GM21529 (cell line): ENCODE data around the gene TBC1D22B.

ENCODE experiments used
- ATAC-seq: cut with Tn5 transposase; IDR thresholded peaks from one replicate; pipeline ENCODE4 v1.9.1; 2021; ENCODE audit not compliant: unreplicated experiment

TBC1D22B gene

DNA sequence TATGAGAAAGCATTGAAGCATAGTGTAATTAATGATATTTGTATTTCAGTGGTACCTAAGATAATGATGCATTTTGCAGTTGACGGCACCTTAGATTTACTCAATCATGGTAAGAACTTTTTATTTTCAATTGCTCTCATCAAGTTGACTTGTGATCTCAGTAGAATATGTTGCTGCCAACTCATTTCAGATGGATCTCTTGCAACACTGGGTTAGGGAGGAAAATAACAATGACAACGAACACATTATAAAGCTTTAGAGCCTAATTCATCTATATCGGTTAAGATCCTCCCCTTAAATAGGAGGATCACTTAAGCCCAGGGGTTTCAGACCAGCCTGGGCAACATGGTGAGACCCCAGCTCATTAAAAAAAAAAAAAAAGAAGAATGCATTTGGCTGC lies 18.0 kb upstream of the TBC1D22B start:
- no peak for ATAC-seq

DNA sequence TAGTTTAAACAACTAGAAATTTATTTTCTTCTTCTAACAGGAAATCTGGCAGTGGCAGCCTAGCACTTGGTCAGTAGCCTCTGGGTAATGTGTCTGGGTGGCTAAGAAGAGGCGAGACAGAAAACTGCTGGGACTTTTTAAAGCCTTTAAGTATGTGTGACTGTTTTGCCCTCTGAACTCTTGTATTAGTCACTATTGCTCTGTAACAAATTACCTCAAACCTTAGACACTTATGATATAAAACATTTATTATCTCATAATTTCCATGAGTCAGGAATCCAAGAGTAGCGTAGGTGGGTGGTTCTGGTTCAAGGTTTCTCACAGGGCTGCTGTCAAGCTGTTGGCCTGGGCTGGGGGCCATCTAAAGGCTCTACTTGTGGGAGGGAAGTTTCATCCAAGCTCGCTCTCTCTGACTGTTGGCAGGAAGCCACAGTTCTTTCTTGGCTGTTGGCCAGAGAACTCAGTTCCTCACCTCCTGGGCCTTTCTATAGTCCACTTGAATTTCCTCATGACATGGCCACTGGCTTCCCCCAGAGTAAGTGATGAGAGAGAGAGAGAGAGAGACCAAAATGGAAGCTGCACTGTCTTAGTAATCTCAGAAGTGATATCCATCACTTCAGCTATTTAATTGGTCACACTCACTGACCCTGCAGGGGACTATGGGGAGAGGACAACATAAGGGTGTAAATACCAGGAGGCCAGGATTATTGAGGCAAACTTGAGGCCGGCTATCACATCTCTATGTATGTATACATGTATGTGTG lies 17.4 kb upstream of the TBC1D22B start:
- ATAC-seq: peak; percentile 65

DNA sequence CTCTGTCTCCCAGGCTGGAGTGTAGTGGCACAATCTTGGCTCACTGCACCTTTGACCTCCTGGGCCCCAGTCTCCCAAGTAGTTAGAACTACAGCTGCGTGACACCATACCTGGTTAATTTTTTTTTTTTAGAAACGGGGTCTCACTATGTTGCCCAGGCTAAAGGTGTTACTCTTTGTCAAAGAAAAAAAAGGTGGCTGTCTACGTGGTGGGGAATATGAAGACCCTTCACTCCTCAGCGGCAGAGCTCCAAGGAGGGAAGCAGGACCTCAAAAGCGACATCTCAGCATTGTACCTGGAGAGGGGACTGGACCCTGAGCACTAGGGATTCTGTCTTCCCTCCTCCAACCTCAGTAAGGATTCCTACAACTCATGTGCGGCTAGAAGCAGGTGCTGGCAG lies 16.4 kb upstream of the TBC1D22B start:
- no peak for ATAC-seq

DNA sequence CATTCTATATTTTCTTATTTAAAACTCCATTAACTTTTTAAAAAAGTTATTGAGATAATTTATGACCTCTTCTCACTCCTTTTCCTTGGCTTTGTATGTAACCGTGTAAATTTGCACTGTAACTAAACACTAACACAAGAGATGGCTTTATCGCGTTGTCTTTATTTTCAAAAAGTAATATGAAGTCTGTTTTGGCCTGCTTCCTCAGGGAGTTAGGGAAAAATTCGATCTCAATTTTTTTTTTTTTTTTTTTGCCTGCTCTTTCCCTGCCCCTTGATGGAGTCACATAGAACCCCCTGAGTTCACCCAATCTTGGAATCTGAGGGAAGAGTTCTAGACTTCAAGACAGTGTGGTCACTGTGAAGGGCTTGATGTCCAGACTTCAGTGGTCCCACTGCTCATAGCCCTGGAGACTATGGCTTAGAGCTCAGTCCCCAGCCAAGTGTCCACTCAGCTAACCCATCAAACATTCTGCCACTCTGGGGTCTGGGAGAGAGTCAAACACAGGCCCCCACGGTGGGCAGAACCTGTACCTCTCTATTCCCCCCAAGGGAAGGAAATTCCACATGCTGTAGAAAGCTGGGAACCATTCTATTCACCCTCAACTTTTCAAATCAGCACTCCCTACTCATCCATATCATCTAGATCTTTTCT lies 15.7 kb upstream of the TBC1D22B start:
- ATAC-seq: no peak

DNA sequence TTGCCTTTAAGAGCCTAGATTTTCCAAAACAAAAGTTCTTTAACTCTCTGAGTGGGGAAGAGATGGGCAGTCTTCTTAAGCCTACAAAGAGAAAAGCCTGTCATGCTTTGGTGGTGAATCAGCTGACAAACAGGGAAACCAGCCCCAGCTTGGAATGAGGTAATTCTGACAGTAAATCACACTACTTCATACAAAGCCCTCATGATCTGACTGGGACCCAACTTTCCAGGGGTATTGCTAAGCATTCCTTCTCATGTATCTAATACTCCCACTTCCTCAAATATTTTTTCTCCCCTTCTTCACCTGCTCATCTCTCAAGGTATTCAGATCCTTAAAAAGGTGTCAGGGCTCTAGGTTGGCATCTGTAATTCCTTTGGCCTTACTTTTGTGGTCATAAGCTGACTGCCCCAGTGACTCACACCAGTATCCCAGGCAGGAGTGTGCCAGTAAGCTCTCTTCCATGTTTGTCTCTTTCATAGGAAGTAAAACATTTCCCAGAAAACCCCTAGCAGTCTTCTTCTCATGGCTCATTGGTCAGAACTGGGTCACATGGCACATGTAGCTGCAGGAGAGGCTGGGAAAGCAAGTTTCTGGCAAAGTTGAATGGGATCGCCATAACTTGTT lies 15.0 kb upstream of the TBC1D22B start:
- ATAC-seq: no peak

DNA sequence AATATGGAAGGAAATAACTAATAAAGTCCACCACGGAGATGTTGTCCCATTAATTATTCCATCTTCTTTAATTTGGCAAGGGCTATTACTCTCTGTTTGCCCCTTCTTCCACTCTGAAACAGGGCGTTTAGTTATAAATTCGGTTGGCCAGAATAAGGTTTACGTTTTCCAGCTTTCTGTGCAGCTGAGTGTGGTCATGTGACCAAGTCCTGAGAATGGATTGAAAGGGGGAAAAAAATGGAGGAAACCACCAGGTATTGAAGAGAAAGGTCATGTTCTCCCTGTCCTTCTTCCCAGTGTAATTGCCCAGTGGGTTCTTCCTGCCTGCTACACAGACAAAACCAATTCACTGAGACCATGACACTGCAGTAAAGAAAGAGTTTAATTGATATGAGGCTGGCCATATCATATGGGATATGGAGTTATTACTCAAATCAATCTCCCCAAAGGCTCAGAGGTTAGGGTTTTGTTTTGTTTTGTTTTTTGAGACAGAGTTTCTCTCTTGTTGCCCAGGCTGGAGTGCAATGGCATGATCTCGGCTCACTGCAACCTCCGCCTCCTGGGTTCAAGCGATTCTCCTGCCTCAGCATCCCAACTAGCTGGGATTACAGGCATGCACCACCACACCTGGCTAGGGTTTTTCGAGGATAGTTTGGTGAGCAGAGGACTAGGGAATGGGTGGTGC lies 14.3 kb upstream of the TBC1D22B start:
- ATAC-seq: no peak

DNA sequence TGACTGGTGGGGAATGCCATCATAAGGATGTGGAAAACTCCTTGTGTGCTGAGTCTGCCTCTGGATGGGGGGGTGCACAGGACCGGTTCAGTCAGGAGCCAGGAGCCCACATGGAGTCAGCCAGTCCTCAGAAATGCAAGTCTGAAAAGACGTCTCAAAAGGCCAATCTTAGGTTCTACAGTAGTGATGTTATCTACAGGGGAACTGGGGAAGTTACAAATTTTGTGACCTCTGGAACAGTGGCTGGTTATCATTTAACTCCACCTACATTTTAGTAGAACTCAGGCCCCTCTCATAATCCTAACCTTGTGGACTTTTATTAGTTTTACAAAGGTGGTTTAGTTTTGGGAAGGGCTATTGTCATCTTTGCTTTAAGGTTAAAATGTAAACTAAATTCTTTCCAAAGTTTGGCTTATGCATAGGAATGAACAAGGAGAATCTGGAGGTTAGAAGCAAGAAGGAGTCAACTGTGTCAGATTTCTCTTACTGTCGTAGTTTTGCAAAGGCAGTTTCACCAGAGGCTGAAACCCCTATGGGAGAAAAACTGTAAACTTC lies 13.7 kb upstream of the TBC1D22B start:
- no peak for ATAC-seq

DNA sequence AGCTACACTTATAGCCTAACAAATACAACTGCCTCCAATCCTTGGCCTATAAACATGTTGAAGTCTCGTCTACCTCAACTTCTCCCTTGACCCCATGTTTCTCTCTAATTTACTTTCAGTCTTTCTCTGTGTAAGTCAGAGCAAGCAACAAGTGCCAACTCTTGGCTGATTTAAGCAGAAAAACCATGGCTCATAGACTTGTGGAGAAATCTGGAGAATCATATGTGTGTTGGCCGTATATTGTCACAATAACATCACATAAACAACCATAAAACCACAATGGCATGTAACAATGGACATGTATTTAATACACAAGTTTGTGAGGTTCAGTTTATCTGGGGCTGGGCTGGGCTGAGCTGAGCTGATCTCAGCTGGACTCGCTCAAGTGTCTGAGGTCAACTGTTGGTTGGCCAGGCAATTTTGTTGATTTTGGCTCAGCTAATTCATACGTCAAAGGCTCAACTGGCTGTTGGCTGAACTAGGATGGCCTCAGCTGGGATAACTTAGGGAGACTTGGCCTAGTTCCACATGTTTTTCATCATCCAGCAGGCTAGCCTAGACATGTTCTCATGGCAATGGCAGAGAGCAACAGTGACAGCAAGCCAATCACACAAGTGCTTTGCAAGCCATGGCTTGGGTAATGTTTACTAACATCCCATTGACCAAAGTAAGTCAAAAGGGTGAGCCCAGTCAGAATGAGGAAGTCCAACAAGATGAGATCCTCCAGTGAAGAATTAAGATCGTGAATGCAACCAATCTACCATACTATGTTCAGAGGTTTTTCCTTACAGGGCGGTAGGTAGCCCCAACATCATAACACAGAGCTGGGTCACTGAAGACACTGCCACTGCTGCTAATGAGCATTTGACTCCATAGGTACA lies 12.9 kb upstream of the TBC1D22B start:
- ATAC-seq: no peak

DNA sequence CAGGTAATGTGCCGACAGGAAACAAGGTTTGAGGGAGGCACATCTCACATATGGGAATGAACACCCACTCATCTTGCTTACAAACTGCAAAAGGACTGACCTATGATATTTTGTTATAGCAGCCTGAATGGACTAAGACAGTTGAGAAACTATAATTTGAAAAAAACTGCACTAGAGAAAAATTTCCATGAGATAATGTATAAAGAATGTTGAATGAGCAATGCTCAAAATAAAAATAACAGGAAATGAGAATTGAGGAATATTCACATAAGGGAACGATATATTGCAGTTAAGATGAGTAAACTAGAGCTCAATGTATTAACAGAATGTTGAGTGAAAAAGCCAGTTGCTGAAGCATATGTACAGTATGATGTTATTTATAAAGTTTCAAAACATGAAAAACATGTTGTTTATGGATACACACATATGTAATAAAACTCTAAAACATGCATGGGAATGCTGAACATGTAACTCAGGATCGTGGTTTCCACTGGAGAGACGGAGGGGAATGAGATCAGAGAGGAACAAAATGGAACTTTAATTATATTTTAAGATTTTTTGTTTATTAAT lies 6.3 kb upstream of the TBC1D22B start:
- no peak for ATAC-seq

DNA sequence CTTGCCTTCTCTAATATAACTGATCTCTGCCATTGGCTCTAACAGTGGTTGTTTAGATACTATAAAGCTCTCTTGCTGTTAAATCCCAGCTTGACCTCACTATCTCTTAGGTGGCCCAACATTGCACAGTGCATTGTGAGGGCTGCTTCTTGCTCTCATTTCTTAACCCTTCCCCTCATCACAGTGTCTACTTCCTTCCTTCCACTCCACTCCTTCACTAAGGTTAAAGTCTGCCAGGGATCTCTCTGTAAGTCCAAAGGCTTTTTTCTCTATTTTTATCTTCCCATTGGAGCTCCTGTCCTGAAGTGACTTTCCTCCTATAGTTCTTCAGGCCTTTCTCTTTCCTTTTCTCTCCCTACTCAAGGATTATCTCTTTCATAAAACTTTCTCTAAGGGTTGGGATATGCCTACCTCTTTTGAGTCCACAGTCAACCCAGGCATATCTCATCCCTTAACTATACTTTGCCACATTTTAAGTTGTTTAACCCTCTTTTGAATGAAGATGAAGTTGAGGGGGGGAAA lies 4.0 kb upstream of the TBC1D22B start:
- ATAC-seq: no peak

DNA sequence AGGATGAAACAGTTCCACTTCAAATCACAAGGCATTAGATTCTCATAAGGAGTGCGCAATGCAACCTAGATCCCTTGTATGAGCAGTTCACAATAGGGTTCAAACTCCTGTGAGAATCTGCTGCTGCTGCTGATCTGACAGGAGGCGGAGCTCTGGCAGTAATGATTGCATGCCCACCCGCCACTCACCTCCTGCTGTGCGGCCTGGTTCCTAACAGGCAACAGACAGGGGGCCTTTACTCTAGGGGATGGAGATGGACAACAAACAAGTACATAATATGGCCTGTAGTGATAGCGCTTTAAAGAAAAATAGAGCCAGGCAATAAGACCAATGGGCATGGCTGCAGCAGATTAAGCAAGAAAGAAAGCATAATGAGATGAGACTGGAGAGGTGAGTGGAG lies 2.7 kb upstream of the TBC1D22B start:
- no peak for ATAC-seq

DNA sequence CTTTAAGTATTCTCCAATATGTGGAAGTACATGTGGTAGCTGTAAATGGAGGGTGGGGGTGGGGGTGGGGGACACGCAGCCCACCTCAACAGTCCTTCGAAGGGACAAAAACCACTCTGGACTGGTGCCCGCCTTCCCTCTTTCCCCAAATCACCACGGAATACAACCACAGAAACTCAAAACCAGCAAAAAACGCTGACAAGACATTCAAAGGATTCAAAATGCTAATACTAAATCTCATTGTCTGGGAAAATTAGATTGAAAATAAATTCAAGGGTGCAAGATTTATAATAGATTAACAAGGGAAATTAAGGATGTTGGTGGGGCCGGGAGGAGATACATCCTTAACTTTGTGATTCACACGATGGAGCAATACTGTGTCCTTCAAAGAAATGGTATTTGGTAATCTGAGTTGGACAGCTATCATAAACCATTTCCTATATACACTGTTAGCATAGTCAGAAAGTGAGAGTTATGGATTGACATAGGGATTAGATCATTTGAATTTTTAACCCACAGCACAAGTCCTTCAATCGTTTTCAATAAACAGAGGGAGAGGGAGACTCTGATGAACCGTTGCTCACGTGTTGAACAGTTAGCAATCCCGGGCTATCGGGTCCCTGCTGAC lies 766 bp upstream of the TBC1D22B start:
- ATAC-seq: no peak

DNA sequence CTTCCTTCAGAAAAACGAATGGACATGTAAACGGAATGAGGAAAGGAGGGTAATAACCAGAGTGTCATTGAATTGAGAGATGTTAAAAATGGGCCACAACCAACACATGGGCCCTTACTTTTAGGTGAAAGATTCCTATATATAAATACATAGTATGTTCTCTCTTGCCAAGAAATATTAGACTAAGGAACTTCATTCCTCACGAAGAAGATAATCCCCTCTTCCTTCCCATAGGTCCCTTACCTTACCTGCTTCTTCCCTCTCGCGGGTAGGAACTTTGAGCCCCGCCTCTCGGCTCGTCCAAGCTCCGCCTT lies 295 bp upstream of the TBC1D22B start:
- no peak for ATAC-seq

DNA sequence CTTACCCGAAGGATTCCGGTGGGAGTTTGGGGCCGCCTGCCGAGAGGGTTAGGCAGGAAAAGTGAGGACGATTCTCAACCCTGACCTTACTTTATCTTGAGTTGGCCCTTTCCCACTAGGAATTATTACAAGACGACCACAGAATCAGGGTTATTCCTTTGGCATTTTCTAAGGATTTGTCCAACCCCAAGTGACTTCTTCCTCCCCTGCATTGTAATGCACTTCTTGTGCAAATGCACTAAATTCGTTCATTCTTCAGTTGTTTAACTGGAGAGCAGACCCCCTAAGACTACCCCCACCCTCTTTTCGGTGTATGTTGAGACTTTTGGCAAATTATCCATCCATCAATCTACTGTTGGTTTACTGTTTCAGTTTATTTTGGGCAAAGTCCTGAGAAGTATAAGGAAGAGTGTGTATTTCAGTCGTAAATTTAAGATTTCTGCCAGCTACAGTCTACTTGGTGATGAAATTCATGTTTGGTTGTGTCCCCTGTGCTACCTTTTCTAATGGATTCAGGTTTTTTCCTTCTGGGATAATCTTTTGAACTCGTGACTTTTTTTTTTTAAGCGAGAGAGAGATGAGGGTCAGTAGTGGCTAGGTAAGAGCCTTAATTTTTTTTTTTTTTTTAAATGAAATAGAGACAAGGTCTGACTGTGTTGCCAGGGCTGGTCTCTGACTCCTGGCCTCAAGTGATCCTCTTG lies 983 bp downstream of the TBC1D22B start:
- ATAC-seq: no peak

DNA sequence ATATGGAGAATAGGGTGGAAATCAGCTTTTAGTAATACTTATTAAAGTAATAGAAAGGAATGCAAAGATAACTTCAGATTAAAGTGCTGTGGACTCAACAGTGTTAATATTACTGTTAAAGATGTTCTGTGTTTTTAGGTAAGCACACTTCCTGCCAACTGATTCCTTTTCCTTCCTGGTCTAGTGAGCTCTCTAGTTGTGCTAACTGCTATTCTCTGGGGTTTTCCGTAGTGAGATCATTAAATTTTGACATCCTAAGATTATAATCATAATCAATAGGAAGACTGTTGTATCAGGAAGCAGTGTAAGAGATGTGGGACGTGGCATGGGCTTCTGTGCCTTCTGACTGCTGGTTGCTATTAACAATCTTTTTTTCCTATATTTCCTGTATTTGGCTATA lies 1.6 kb downstream of the TBC1D22B start:
- ATAC-seq: no peak

DNA sequence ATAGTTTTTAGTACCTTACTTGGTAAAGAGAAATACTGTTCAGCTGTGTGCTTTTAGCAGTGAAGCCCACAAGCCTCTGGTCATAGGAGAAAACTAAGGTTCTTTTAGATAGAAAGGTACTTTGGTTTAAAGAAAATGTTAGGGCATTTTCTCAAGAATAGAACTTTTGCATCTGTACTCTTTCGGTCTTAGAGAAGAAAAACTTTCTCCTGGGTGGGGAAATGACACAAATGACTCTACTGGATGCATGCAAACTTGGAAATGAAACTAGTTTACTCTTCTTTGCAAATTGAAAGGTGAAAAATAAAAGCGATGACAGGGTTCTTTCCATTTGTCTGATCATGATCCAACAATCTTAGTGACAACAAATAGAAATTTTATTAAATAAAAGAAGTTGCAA lies 2.5 kb downstream of the TBC1D22B start:
- ATAC-seq: no peak

DNA sequence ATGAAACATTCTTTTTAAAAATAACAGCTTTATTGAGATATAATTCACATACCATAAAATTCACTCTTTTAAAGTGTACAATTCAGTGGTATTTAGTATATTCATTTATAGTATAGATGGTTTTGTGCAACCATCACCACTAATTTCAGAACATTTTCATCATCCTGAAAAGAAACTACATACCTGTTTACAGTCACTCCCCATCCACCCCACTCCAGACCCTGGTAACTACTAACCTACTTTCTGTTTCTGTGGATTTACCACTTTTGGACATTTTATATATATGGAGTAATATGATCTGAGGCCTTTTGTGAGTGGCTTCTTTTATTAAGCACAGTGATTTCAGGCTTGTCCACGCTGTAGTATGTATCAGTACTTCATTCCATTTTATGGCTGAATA lies 2.9 kb downstream of the TBC1D22B start:
- ATAC-seq: no peak

DNA sequence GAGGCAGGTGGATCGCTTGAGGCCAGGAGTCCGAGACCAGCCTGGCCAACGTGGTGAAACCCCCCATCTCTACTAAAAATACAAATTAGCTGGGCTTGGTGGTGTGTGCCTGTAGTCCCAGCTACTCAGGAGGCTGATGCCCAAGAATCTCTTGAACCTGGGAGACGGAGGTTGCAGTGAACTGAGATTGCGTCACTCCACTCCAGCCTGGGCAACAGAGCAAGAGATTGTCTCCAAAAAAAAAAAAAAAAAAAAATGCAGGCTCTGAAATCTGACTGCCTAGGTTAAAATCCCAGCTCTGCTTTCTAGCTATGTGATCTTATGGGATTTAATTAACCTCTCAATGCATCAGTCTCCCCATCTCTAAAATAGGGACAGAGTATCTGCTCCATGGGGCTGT lies 3.6 kb downstream of the TBC1D22B start:
- no peak for ATAC-seq

DNA sequence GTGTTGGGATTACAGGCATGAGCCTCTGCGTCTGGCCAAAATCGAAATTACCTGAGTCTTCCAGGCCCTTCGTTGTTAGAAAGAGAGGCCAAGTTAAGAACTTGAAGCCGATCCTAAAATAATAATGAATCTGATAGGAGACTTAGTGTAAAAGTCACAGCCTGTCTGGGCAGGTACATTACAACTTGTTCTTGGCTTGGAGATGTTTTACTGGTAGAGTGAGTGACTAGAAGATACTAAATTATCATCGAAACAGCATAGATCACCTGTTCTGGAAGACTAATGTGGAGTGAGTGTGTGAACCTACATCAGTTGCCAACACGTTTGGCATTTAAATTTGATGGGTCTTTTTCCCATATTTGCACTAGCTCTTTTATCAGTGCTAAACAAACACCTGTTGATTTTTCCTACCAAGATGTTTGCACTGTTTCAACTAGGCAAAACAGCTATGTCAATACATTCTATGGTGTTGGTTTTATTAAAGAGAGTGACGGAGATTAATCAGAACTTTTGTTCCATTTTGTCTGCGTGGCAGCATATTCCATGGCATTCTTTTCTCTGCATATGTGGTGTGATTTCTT lies 5.0 kb downstream of the TBC1D22B start:
- ATAC-seq: no peak
